GM21390 (cell line): Measurements from ENCODE around the gene MTHFR.
A peak's percentile ranks its signal among the peaks of the same experiment; 100 is the strongest.

Experiments used
- ATAC-seq: cut with Tn5 transposase; IDR thresholded peaks from one replicate; pipeline ENCODE4 v1.9.1; 2021; ENCODE audit not compliant: unreplicated experiment

The MTHFR gene

GRCh38 chr1:11761988-11762406 is 43.8 kb downstream of the MTHFR start, which contains the start of gene C1orf167:
TSS of gene C1orf167 (plus strand) at chr1:11762193. CDS start at chr1:11764401, 2,208 bp downstream.
- no peak for ATAC-seq

GRCh38 chr1:11761285-11761684 is 44.5 kb downstream of the MTHFR start:
- ATAC-seq = no peak

GRCh38 chr1:11759791-11760190 is 46.0 kb downstream of the MTHFR start:
- ATAC-seq = no peak

GRCh38 chr1:11757047-11757446 is 48.7 kb downstream of the MTHFR start:
- no peak for ATAC-seq

- ATAC-seq = no peak
Measured at GRCh38 chr1:11753555-11754208, 52.1 kb downstream of the MTHFR start.

GRCh38 chr1:11752359-11753088 is 53.2 kb downstream of the MTHFR start:
- ATAC-seq = no peak

- no peak for ATAC-seq
Measured at GRCh38 chr1:11751087-11751486, 54.7 kb downstream of the MTHFR start.

GRCh38 chr1:11749996-11750395 is 55.8 kb downstream of the MTHFR start:
- no peak for ATAC-seq

GRCh38 chr1:11749203-11749689 is 56.5 kb downstream of the MTHFR start:
- ATAC-seq = peak; percentile 77

- peak; percentile 18 for ATAC-seq
Measured at GRCh38 chr1:11748294-11749202, 57.2 kb downstream of the MTHFR start.

GRCh38 chr1:11746795-11747487 is 58.8 kb downstream of the MTHFR start:
- no peak for ATAC-seq

GRCh38 chr1:11746092-11746491 is 59.7 kb downstream of the MTHFR start:
- no peak for ATAC-seq

GRCh38 chr1:11744287-11744686 is 61.5 kb downstream of the MTHFR start:
- ATAC-seq = no peak

- no peak for ATAC-seq
Measured at GRCh38 chr1:11741919-11742558, 63.7 kb downstream of the MTHFR start.

- no peak for ATAC-seq
Measured at GRCh38 chr1:11741482-11741881, 64.3 kb downstream of the MTHFR start.

- ATAC-seq = no peak
Measured at GRCh38 chr1:11740258-11741192, 65.2 kb downstream of the MTHFR start.

GRCh38 chr1:11738783-11739182 is 67.0 kb downstream of the MTHFR start:
- ATAC-seq = no peak

GRCh38 chr1:11738096-11738495 is 67.7 kb downstream of the MTHFR start:
- ATAC-seq = no peak
